ENCODE data around the gene BPIFA3.

- TF ChIP-seq ASH2L (IDR thresholded peaks at IDR 0.05; ENCODE audit: insufficient read length, low read depth, low read length) = no peak
- no peak for TF ChIP-seq CTCF (CRISPR knock-in tag; IDR thresholded peaks at IDR 0.05)
- no peak for TF ChIP-seq KLF15 (CRISPR knock-in tag; IDR thresholded peaks at IDR 0.05; ENCODE audit: borderline replicate concordance)
- TF ChIP-seq ZNF274 (CRISPR knock-in tag; IDR thresholded peaks at IDR 0.05) = no peak
- no peak for TF ChIP-seq MAX (IDR thresholded peaks at IDR 0.05)
- no peak for TF ChIP-seq POLR2AphosphoS5 (IDR thresholded peaks at IDR 0.05; ENCODE audit: low read depth, low read length)
- TF ChIP-seq MAZ (IDR thresholded peaks at IDR 0.05; ENCODE audit: borderline replicate concordance, low read depth, low read length) = no peak
- no peak for TF ChIP-seq MAZ (CRISPR knock-in tag; IDR thresholded peaks at IDR 0.05; ENCODE audit: low read depth)
- TF ChIP-seq ZNF768 (CRISPR knock-in tag; IDR thresholded peaks at IDR 0.05) = no peak
- no peak for TF ChIP-seq MXI1 (IDR thresholded peaks at IDR 0.05; ENCODE audit: borderline replicate concordance, low read depth, low read length)
- no peak for TF ChIP-seq SCMH1 (CRISPR knock-in tag; IDR thresholded peaks at IDR 0.05; ENCODE audit: borderline replicate concordance)
These were observed 38.4 kb upstream of the BPIFA3 start for GRCh38 chr20:33178726-33179125.

All from HepG2 (cell line).